Glutamatergic neuron (in vitro differentiated cells): ENCODE data around the gene KCNMB3. TPM values are rescaled to one million over a fixed set of nuclear protein-coding genes. Genes with fewer than 3 reads are reported as not detected.
"Not testable (repeated sequence)": the region's sequence is repeated elsewhere in the genome, so short reads cannot be mapped to it uniquely, and the experiment has no call there.

ENCODE experiments used
- DNase-seq: peaks from one replicate; pipeline ENCODE4 v3.0.0; 2022
- H3K27ac Mint-ChIP-seq: one replicate; pipeline ENCODE4 v1.8.0; 2020; ENCODE audit warnings: mild to moderate bottlenecking, mixed read lengths, inconsistent platforms; ENCODE audit not compliant: unreplicated experiment
- H3K27me3 Mint-ChIP-seq: one replicate; pipeline ENCODE4 v1.8.0; 2020; ENCODE audit warnings: mild to moderate bottlenecking, moderate library complexity, mixed read lengths, inconsistent platforms; ENCODE audit not compliant: unreplicated experiment
- H3K36me3 Mint-ChIP-seq: one replicate; pipeline ENCODE4 v1.8.0; 2020; ENCODE audit warnings: mild to moderate bottlenecking, mixed read lengths, inconsistent platforms; ENCODE audit not compliant: unreplicated experiment
- H3K4me1 Mint-ChIP-seq: one replicate; pipeline ENCODE4 v1.8.0; 2020; ENCODE audit warnings: mild to moderate bottlenecking, low read depth, mixed read lengths, inconsistent platforms; ENCODE audit not compliant: unreplicated experiment
- H3K4me3 Mint-ChIP-seq: one replicate; pipeline ENCODE4 v1.8.0; 2020; ENCODE audit warnings: mild to moderate bottlenecking, mixed read lengths, inconsistent platforms; ENCODE audit not compliant: unreplicated experiment
- H3K9me3 Mint-ChIP-seq: one replicate; pipeline ENCODE4 v1.8.0; 2020; ENCODE audit warnings: mild to moderate bottlenecking, moderate library complexity, mixed read lengths, inconsistent platforms; ENCODE audit not compliant: unreplicated experiment
- total RNA-seq: library from RNA; stranded (reverse); fragmentation: NEBNext Ultra II Directional; extraction: Animal tissue kit (Norgen Biotek cat#: 25700); gene quantifications from one replicate; pipeline ENCODE4 v1.2.1, GENCODE V29; 2021; ENCODE audit not compliant: unreplicated experiment
- TF ChIP-seq, protein P1 (sequence below): fragments of 200-600 bp; sonication (generic); IDR thresholded peaks from one replicate; pipeline ENCODE4 v1.5.0; 2021; ENCODE audit not compliant: partially characterized antibody, unreplicated experiment

The KCNMB3 gene
- total RNA-seq, 1 donor from 2014 or later: 2.5 TPM

GRCh38 chr3:179258820-179259219 lies 7.9 kb upstream of the KCNMB3 start:
- H3K36me3 Mint-ChIP-seq: peaks cover 22% of the 10 kb centered on the region
- DNase-seq: no peak
- H3K27me3 Mint-ChIP-seq: peaks cover 7% of the 10 kb centered on the region
- no peak overlapping the region for H3K4me3 Mint-ChIP-seq
- no peaks in the 10 kb centered on the region for H3K4me1 Mint-ChIP-seq
- H3K27ac Mint-ChIP-seq: no peak overlapping the region
- H3K9me3 Mint-ChIP-seq: peaks cover 7% of the 10 kb centered on the region
- TF ChIP-seq, protein P1, sequence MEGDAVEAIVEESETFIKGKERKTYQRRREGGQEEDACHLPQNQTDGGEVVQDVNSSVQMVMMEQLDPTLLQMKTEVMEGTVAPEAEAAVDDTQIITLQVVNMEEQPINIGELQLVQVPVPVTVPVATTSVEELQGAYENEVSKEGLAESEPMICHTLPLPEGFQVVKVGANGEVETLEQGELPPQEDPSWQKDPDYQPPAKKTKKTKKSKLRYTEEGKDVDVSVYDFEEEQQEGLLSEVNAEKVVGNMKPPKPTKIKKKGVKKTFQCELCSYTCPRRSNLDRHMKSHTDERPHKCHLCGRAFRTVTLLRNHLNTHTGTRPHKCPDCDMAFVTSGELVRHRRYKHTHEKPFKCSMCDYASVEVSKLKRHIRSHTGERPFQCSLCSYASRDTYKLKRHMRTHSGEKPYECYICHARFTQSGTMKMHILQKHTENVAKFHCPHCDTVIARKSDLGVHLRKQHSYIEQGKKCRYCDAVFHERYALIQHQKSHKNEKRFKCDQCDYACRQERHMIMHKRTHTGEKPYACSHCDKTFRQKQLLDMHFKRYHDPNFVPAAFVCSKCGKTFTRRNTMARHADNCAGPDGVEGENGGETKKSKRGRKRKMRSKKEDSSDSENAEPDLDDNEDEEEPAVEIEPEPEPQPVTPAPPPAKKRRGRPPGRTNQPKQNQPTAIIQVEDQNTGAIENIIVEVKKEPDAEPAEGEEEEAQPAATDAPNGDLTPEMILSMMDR: no peak

DNA sequence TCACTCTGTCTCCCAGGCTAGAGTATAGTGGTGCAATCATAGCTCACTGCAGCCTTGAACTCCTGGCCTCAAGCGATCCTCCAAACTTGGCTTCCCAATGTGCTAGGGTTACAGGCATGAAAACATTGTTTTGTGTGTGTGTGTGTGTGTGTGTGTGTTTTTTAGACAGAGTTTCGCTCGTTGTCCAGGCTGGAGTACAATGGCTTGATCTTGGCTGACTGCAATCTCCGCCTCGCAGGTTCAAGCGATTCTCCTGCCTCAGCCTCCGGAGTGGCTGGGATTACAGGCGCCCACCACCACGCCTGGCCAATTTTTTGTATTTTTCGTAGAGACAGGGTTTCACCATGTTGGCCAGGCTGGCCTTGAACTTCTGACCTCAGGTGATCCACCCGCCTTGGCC lies 6.8 kb upstream of the KCNMB3 start:
- H3K4me1 Mint-ChIP-seq, H3K27me3 Mint-ChIP-seq, DNase-seq, H3K9me3 Mint-ChIP-seq, H3K4me3 Mint-ChIP-seq, H3K27ac Mint-ChIP-seq: not testable (repeated sequence)
- peaks cover 22% of the 10 kb centered on the region for H3K36me3 Mint-ChIP-seq

- Mint-ChIP-seq H3K4me1 (no peaks in the 10 kb centered on the region), H3K27ac (no peak overlapping the region), H3K9me3 (peaks cover 5% of the 10 kb centered on the region), H3K27me3 (peaks cover 7% of the 10 kb centered on the region), H3K4me3 (no peak overlapping the region), H3K36me3 (peaks cover 22% of the 10 kb centered on the region)
- no peak for DNase-seq
- TF ChIP-seq, protein P1: no peak
Observed at GRCh38 chr3:179256813-179257212, 5.9 kb upstream of the KCNMB3 start.

- Mint-ChIP-seq H3K36me3 (peaks cover 5% of the 10 kb centered on the region), H3K4me1 (no peaks in the 10 kb centered on the region), H3K27ac (no peak overlapping the region), H3K9me3 (no peaks in the 10 kb centered on the region), H3K4me3 (no peak overlapping the region), H3K27me3 (no peaks in the 10 kb centered on the region)
- TF ChIP-seq, protein P1: no peak
- DNase-seq: no peak
Observed at GRCh38 chr3:179247289-179248015, 3.5 kb downstream of the KCNMB3 start.

GRCh38 chr3:179244878-179245277 lies 6.0 kb downstream of the KCNMB3 start:
- H3K4me3 Mint-ChIP-seq: no peak overlapping the region
- DNase-seq: no peak
- H3K36me3 Mint-ChIP-seq: peaks cover 5% of the 10 kb centered on the region
- TF ChIP-seq, protein P1: no peak
- no peaks in the 10 kb centered on the region for H3K27me3 Mint-ChIP-seq
- no peaks in the 10 kb centered on the region for H3K4me1 Mint-ChIP-seq
- no peak overlapping the region for H3K27ac Mint-ChIP-seq
- H3K9me3 Mint-ChIP-seq: no peaks in the 10 kb centered on the region

GRCh38 chr3:179242859-179243258 lies 8.1 kb downstream of the KCNMB3 start:
- not testable (repeated sequence) for DNase-seq, H3K4me3 Mint-ChIP-seq, H3K27ac Mint-ChIP-seq, H3K36me3 Mint-ChIP-seq, H3K27me3 Mint-ChIP-seq, H3K9me3 Mint-ChIP-seq, H3K4me1 Mint-ChIP-seq

DNA sequence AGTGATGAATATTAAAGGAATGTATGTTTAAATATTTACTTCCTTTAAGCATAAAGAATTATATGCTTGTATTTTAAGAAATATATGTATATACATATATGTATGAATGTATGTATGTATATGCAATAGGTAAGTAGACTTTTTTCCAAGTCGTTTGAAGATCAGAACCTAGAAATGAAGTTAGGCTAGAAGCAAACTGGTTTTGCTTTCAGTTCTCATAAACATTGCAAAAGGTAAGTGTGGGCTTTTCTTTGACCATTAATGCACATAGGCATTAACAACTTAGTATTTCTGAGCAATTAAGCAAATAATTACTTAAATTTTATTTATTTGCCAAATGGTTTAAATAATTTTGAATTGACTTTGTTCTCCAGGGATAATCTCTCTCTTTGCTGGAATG lies 10.6 kb downstream of the KCNMB3 start:
- not testable (repeated sequence) for H3K4me1 Mint-ChIP-seq, H3K27me3 Mint-ChIP-seq, H3K4me3 Mint-ChIP-seq, H3K27ac Mint-ChIP-seq, H3K9me3 Mint-ChIP-seq, DNase-seq, H3K36me3 Mint-ChIP-seq
